CD4-positive, alpha-beta T cell treated with Interleukin-15 for 4 hours (primary cell): ENCODE data around the gene RCCD1.

Source experiments
- DNase-seq: peaks from one replicate; pipeline ENCODE4 v3.0.0-alpha.2; 2020; ENCODE audit warnings: low spot score

Gene RCCD1

DNA sequence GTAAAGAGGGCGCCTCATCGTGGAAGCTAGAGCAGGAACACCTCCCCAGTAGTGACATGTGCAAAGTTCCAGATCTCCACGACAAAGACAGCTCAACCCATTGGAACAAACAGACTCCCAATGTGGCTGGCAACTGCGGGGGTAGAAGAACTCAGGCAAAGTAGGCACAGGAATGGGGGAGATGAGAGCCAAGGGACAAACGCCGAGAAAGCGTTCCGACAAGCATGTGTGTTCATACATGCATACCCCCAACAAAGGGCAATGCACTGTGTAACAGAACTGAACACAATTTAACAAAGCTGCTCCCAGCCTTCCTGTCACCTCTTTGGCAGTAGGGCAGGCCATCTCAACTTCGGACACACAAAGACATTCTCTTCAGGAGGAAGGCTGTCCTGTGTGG, 11.6 kb downstream of the RCCD1 start:
- no peak for DNase-seq

DNA sequence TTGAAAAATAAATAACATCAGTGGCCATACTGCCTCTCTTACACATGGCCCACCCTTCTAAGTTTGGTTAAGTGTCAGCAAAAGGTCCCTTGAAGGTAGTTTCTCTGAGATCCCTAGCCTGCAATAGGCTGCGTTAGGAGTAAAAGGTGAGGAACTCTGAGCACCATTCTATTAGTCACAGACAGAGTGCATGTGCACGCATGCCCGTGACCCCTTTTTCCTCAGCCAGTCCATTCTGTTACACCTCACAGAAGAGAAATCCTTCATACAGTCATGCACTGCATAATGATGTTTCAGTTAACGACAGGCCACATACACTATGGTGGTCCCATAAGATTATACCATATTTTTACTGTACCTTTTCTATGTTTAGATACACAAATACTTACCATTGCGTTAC, 12.5 kb downstream of the RCCD1 start:
- DNase-seq: no peak

DNA sequence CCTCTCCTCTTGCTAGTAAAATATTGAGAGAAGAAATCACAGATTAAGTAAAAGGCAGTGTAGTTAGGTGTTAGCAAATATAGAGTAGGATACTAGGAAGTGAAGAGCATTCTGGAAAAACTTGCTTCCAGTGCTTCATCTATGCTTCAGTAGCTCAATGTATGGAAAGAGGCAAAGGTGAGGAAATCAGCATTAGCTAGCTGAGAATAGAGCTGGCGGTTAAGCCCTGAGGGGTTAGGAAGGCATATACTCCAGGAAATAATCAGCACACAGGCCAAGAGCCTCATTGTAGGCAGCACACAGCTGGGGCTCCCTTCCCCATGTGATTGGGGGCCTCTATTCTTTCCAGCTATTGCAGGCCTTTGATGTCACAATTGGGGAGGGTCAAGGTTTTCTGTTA, 13.8 kb downstream of the RCCD1 start:
- DNase-seq: no peak

DNA sequence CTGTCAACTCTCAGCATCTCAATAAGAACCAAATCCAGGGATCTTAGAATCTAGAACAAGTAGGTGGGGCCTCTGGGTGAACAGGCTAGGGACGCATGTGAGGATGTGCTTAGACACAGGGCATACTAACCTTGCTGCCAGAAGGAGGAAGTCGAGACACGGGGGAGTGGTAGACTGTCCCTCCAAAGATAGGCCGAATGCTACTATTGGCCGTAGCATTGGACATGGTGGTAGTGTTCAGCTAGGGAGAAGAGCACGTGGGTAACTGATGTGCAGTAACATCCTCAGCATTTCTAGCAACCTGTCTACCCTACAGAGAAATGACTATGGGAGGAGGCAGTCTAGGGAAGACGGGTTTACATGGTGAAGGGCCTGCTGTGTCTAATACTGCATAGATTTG, 15.6 kb downstream of the RCCD1 start:
- DNase-seq: no peak

DNA sequence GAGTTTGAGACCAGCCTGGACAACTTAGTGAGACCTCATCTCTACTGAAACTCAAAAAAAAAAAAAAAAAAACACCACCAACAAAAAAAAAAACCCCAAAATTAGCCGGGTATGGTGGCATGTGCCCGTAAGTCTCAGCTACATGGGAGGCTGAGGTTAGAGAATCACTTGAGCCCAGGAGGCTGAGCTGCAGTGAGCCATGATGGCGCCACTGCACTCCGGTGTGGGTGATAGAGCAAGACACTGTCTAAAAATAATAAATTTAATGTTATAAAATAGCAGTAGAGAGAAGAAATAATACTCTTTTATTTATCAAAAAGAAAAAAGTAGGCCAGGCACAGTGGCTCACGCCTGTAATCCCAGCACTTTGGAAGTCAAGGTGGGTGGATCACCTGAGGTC, 17.4 kb downstream of the RCCD1 start:
- DNase-seq: no peak

DNA sequence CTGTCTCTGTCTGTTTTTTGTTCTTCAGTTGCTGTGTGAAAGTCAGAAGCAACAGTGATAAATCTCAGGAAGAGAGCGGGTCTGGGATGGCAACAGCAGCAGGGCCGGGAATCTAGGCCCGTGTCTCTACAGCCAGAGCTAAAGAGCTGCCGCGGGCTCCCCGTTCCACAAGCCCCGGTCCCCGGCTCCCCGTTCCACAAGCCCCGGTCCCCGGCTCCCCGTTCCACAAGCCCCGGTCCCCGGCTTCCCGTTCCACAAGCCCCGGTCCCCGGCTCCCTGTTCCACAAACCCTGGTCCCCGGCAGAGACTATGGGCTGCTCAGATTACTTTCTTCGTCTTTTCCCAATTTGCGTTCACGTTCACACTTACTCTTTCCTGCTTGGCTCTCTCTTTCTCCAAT, 19.5 kb downstream of the RCCD1 start:
- no peak for DNase-seq

DNA sequence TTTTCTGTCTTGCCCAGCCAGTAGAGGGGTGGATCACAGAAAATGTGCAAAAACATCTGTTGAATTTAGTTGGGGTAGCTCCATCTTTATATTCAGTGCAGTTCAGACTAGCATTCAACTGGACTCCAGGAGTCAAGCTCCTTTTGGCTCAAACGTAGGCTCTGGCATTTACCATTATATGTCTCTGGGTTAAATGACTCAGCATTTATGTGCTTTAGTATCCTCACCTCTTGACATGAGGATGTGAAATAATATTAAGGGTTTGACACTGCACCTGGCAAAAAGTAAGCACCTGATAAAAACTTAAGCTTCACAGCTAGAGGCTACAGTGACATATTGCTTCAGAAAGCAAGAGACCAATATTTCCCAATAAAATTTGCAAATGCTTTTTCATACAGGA, 24.9 kb downstream of the RCCD1 start:
- DNase-seq: no peak

DNA sequence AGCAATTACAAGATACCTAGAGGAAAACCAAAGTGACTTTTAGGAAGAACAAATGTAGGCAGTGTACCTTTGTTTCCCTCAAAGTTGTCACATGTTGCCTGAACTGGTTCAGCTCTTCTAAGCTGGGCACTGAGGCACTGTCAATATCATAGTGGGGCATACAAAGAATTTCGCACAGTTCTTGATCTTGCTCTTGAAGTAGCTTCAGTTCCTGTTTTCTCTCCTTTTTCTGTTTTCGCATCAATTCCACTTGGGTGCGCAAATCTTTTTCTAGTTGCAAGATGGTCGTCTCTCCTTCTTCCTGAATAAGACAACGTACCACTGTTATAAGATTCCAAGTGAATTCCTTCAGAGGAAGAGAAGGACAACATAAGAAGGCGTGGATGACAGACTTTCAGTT, 27.0 kb downstream of the RCCD1 start:
- no peak for DNase-seq

DNA sequence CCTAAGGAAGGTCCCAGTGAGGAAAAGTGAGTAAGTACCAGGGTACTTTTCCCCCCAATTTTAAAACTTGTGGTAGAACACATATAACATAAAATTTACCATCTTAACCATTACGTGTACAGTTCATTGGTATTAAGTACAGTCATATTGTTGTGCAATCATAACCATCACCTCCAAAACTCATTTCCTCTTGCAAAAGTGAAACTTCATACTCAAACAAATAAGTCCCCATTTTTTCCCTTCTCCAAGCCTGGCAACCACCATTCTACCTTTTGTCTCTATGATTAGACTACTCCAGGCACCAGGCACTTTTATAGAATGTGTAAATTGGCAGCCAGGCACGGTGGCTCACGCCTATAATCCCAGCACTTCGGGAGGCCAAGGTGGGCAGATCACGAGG, 27.5 kb downstream of the RCCD1 start:
- no peak for DNase-seq

DNA sequence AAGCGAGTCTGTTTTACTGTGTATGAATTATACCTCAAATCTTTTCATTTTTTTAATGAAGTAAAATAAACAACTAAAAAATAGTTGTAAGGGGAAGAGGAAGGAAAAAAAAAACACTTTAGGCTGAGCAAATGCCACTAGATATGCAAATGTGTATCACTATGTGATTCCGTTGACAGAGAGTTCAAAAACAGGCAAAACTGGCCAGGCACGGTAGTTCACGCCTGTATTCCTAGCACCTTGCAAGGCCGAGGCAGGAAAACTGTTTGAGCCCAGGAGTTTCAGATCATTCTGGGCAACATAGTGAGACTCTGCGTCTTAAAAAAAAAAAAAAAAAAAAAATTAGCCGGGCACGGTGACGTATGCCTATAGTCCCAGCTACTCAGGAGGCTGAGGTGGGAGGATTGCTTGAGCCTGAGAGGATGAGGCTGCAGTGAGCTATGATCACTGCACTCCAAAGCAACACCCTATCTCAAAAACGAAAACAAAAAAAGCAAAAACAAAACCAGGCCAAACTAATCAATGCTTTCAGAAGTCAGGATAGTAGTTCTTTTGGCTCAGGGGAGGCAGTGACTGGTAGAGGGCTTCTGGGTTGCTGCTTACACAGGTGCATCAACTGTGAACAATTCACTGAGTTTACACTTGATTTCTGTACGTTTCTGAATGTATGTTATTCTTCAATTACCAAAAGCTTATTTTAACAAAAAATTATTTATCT, 32.3 kb downstream of the RCCD1 start:
- no peak for DNase-seq

DNA sequence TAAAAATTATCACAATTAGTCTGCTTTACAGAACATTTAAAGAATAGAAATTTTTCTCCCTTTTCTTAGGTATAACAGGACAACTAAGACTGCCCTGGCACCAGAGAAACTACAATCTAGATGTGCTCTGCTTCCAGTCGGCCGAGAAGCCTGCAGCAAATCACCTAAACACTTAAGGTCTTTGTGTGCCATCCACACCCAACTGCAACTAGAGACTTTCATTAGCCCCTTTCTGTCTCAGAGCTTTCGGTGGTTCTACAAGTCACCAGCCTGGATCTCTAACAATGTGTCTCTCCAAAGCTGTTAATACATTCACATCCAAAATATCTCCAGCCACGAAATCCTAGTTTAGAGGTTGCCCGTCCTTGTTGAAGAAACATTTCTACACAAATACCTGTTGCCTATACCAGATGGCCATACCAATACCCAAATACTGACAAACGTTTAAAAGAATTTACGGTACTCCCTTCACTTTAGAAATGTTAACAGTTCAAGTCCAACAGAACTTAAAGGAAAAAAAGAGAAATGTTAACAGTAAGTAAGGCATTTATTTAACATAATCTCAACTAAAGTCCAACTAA, 33.0 kb downstream of the RCCD1 start:
- no peak for DNase-seq

DNA sequence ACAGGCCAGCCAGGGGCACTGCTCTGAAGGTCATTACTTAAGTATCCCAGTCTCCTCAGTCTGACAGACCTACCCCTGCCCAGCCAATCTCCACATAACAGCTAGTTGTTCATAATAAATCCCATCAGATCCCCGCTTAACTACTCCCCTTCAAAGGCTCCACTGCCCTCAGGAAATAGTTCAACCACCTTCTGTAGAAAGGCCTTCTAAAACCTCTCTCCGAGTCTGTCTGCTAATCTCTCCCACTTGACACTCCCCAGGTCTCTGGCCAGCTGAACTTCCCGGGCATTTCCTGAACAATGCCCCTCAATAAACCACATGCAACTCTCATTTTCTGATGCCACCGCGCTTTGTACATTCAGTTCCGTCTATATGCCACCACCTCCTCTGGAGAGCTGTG, 33.6 kb downstream of the RCCD1 start:
- no peak for DNase-seq

DNA sequence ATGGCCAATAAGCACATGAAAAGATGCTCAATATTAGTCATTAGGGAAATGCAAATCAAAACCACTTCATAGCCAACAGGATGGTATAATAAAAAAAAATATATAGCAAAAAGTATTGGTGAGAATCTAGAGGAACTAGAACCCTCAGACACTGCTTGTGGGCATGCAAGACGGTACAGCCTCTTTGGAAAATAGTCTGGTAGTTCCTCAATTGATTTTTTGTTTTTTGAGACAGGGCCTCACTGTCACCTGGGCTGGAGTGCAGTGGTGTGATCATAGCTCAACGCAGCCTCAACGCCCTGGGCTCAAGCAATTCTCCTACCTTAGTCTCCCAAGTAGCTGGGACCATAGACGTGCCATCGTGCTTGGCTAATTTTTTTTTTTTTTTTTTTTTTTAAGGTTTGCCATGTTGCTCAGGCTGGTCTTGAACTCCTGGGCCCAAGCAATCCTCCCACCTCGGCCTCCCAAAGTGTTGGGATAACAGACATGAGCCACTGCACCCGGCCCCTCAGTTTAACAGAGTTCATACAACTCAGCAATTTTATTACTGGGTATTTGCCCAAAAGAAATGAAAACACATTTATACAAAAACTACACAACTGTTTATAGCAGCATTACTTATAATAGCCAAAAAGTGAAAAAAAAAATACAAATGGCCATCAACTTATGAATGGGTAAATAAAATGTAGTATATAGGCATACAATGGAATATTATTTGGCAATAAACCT, 34.5 kb downstream of the RCCD1 start:
- DNase-seq: no peak

DNA sequence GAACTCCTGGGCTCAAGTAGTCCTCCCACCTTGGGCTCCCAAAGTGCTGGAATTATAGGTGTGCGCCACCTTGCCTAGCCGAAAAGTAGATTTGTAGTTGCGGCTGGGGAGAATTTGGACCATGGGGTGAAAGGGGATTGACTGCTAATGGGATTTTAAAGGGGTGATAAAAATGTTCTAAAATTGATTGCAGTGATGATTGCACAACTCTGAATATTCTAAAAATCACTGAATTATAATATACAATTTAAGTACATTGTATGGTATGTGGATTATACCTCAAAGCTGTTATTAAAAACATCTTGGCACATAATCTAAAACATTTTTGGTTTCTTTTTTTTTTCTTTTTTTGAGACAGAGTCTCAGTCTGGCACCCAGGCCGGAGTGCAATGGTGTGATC, 35.8 kb downstream of the RCCD1 start:
- DNase-seq: no peak

DNA sequence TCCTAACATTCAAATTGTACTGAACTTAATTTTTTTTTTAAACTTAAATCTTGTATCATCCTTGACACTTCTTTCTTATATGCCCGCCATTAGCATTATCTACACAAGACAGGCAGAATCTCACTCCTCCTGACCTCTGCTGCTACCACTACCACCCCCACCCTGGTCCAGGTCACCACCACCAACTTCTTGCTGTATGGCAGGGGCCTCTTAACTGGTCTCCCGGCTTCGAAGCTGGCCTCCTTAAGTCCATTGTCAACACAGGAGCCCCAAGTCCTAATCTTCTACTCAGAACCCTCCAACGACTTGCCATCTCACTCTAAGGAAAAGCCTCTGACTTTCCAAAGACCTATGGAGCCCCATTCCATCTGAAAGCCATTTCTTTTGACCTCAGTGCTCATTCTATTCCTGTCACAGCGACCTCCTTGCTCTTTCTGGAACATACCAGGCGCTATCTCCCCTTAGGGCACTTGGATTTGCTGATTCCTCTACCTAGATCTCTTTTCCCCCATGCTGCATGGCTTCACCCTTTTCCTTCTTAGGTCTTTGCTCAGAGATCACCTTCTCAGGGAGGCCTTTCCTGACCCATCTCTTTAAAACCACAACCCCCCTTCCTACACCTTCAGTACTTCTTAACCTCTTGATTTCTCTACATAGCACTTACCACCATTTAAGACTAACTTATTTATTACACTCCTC, 37.1 kb downstream of the RCCD1 start:
- no peak for DNase-seq

DNA sequence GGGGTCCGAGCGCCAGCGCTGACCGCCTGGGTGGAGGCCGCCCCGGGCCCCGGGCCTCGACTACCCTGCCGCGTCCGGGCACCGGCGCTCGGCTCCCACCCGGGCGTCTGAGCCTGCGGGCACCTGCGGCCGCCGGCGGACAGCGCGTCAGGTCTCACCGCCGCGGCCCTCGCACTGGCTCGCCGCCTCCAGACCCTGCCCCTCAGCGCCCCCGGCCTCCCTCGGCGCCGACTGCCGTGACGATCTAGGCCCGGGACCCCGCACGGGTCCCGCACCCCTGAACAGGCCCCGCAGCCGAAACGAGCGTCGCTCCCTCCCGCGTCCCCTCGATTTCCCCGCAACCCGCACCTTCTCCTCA, 39.4 kb downstream of the RCCD1 start:
- DNase-seq: no peak

DNA sequence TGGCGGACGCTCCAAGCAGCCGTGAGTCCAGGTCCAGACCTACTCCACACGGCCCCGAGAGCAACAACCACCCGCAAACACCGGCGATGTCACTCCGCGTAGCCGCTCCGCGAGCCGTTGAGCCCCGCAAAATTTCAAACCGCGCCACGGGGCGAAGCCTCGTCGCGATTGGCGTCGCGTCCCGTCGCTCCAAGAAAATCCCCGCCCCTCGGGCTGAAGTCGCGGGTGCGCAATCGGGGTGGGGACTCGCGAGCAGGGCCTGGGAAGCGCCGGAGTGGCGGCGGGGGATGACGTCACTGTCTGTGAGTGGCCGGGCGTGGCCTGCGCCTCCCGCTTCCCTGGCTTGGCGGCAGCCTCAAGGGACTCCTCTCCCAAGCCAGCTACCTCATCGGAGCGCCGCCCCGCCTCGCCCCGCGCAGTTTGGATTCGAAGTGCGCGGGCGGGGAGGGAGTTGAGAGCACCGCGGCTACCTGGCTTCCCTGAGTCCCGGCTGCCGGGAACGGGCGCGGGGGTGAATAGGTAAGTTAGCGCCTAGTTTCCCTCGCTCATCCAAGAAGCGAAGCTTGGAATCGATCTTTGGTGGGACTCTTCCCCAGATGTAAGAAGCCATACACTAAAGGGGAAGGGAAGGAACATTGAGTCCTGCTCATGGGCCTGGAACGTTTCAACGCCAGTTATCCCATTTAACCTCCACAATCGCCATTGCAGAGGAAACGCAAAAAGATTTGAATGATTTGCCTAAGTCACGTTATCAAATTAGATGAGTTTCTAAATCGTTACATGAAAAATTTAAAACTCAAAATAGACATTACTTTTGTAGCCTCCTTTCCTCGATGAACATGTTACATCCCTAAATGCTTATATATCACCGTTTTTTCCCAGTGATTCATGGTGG, 40.0 kb downstream of the RCCD1 start, which contains the start of gene PRC1:
PRC1 (minus strand) TSS at position 119 of the 895 bp plus-strand sequence; CDS start at position 1, 118 bp downstream.
- DNase-seq: peak; percentile 95

DNA sequence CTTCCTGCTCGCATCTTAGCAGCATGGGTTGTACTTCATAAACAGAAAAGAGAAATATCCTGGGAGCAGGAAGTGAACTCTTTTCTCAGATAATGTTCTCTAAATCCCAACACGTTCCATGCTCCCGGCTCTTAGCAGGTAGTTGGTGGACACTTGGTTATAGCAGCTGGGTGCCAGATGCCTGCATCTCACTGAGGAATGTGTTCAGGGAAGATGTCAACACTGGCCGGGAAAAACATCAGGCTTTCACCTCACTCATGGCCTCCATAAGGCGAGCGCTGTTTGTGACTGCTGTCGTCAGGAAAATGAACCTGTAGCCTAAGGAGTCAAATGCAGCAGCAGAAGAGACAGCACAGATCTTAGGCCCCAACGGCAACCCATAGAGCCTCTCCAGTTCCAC, 44.1 kb downstream of the RCCD1 start:
- DNase-seq: no peak

DNA sequence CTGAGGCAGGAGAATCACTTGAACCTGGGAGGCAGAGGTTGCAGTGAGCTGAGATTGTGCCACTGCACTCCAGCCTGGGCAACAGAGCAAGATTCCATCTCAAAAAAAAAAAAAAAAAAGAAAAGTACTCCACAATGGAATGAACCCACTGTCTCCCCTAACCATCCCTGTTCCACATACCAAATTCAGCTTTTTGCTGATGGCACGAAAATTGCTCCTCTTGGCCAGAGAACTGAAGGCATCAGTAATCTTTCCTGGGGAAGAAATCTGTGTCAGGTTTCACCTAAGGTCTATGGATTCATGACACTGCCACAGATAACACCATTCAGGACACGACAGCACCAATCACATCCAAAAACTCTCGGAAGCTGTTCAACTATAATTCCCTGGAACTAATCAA, 46.5 kb downstream of the RCCD1 start:
- no peak for DNase-seq

DNA sequence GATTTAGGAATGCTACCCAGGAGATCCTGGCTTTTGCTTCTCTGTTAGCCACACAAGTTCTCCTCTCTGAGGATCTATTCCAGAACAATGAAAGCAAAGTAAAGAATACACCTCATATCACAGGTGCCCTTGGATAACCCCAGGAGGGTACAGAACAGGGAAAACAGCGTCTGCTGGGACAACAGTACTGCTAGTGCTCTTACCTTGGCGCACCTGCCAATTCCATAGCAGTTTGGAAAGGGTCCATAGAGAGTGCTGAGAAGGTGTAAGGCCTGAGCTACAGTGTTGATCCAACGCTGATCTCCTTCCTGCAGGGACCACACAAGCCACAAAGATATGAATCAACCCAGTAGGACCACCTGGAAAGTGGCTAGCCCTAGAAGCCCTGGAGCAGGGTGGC, 52.6 kb downstream of the RCCD1 start:
- DNase-seq: no peak
